ENCODE results near the gene ZNF474. TPM values are rescaled to one million over a fixed set of nuclear protein-coding genes. Genes with fewer than 3 reads are reported as not detected.

Gene ZNF474
- total RNA-seq, 1 experiment from 2014 or later: not detected

GRCh38 chr5:122162100-122162638 is 32.8 kb downstream of the ZNF474 start:
- TF ChIP-seq, protein P1, sequence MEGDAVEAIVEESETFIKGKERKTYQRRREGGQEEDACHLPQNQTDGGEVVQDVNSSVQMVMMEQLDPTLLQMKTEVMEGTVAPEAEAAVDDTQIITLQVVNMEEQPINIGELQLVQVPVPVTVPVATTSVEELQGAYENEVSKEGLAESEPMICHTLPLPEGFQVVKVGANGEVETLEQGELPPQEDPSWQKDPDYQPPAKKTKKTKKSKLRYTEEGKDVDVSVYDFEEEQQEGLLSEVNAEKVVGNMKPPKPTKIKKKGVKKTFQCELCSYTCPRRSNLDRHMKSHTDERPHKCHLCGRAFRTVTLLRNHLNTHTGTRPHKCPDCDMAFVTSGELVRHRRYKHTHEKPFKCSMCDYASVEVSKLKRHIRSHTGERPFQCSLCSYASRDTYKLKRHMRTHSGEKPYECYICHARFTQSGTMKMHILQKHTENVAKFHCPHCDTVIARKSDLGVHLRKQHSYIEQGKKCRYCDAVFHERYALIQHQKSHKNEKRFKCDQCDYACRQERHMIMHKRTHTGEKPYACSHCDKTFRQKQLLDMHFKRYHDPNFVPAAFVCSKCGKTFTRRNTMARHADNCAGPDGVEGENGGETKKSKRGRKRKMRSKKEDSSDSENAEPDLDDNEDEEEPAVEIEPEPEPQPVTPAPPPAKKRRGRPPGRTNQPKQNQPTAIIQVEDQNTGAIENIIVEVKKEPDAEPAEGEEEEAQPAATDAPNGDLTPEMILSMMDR (conservative IDR thresholded peaks at IDR 0.05; ENCODE audit: low read depth, low read length): no peak
- no peak for TF ChIP-seq EZH2 (IDR thresholded peaks at IDR 0.05; ENCODE audit: borderline replicate concordance, low read depth, low read length, poor library complexity, severe bottlenecking)
- no peak for DNase-seq (ENCODE audit: low spot score)
- Histone ChIP-seq H3K4me1 (ENCODE audit: insufficient read depth, low read length, poor library complexity, severe bottlenecking) (peaks cover 15% of the 10 kb centered on the region), H3K36me3 (ENCODE audit: insufficient read depth, low read length, poor library complexity, severe bottlenecking) (no peaks in the 10 kb centered on the region), H3K27ac (ENCODE audit: low read depth, low read length, poor library complexity, severe bottlenecking) (no peak overlapping the region), H3K4me3 (ENCODE audit: low read depth, low read length, poor library complexity, severe bottlenecking) (no peak overlapping the region), H3K27me3 (replicated peaks; ENCODE audit: insufficient read depth, low read depth, low read length, poor library complexity) (no peaks in the 10 kb centered on the region), H3K9me3 (ENCODE audit: low read depth, low read length, poor library complexity, severe bottlenecking) (no peaks in the 10 kb centered on the region)
- CTCF ChIA-PET: no interaction called here
- POLR2A ChIA-PET (ENCODE audit: low non-redundant PET): no interaction called here
- intact Hi-C loops (cut with micrococcal nuclease; ENCODE audit: unreplicated experiment): no loop called here
- no TSS peak for BruUV-seq (replicated peaks)

DNA sequence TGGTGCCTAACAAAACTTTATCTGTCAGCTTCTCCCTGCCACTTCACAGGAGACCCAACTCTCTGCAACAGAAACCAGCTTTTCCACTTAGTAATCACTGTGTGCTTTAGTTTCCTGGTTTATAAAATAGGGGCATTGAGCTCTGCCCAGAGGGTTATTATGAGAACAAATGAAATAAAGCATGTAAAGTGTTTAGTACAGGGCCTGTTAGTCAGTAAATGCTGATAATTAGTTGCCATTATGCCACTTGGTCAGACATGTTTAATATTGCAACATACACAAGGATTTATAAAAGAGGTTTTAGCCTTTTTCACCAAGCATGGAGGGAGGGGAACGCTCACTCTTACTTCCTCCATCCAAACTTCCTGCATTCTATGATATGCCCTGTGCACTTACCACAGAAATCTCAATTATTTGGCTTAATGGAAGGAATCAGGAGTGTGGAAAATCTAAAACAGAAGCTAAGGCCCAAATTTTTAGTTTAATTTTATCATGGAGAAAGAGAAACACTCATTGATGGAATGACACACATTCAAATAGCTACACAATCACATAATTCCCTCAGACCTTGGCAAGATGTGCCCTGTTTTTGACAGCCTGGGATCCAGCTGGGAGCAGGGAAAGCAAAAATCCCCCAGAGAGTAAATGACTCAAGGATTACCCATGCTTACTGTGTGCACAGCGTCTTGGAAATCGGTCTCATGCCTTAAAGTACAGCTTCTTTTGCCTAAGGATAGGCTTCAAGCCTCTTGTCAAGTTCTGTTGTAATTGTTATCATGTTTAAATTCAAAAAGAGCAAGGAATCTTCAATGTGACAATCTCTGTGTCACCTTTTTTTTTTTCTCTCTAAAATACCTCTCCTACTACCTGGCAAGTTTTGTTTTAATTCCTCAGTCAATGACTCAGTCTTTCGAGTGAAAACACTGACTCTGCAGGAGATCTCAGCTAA is 34.0 kb downstream of the ZNF474 start:
- H3K36me3 ChIP-seq (ENCODE audit: insufficient read depth, low read length, poor library complexity, severe bottlenecking): no peaks in the 10 kb centered on the region
- ChIA-PET CTCF (interaction anchor here (0.7 to 1.0 kb wide), 2 partner anchors 9 to 263 kb away, joined by 5 read pairs; no protein-coding TSS in a partner anchor), POLR2A (ENCODE audit: low non-redundant PET) (interaction anchor here (0.5 to 0.7 kb wide), 2 partner anchors 682 to 920 kb away, joined by 6 to 7 read pairs; partner anchors contain the start of gene SNX24)
- intact Hi-C loops (cut with micrococcal nuclease; ENCODE audit: unreplicated experiment): loop anchor here (1.0 kb wide), 1 partner anchor 74 kb away; no protein-coding TSS in a partner anchor
- TF ChIP-seq EZH2 (IDR thresholded peaks at IDR 0.05; ENCODE audit: borderline replicate concordance, low read depth, low read length, poor library complexity, severe bottlenecking): no peak
- no peaks in the 10 kb centered on the region for H3K9me3 ChIP-seq (ENCODE audit: low read depth, low read length, poor library complexity, severe bottlenecking)
- peaks cover 15% of the 10 kb centered on the region for H3K4me1 ChIP-seq (ENCODE audit: insufficient read depth, low read length, poor library complexity, severe bottlenecking)
- H3K27ac ChIP-seq (ENCODE audit: low read depth, low read length, poor library complexity, severe bottlenecking): peak overlapping the region; percentile 42
- peak; percentile 87 for DNase-seq (ENCODE audit: low spot score)
- BruUV-seq (replicated peaks): no TSS peak
- H3K4me3 ChIP-seq (ENCODE audit: low read depth, low read length, poor library complexity, severe bottlenecking): no peak overlapping the region
- no peaks in the 10 kb centered on the region for H3K27me3 ChIP-seq (replicated peaks; ENCODE audit: insufficient read depth, low read depth, low read length, poor library complexity)

- Histone ChIP-seq H3K36me3 (ENCODE audit: insufficient read depth, low read length, poor library complexity, severe bottlenecking) (no peaks in the 10 kb centered on the region), H3K4me1 (ENCODE audit: insufficient read depth, low read length, poor library complexity, severe bottlenecking) (peaks cover 15% of the 10 kb centered on the region), H3K9me3 (ENCODE audit: low read depth, low read length, poor library complexity, severe bottlenecking) (no peaks in the 10 kb centered on the region), H3K27me3 (replicated peaks; ENCODE audit: insufficient read depth, low read depth, low read length, poor library complexity) (no peaks in the 10 kb centered on the region), H3K27ac (ENCODE audit: low read depth, low read length, poor library complexity, severe bottlenecking) (peak overlapping the region; percentile 42), H3K4me3 (ENCODE audit: low read depth, low read length, poor library complexity, severe bottlenecking) (no peak overlapping the region)
- ChIA-PET POLR2A (ENCODE audit: low non-redundant PET) (no interaction called here), CTCF (interaction anchor here (1.0 kb wide), 1 partner anchor 10 kb away, joined by 5 read pairs; no protein-coding TSS in a partner anchor)
- TF ChIP-seq EZH2 (IDR thresholded peaks at IDR 0.05; ENCODE audit: borderline replicate concordance, low read depth, low read length, poor library complexity, severe bottlenecking): no peak
- TF ChIP-seq, protein P1 (conservative IDR thresholded peaks at IDR 0.05; ENCODE audit: low read depth, low read length): no peak
- no peak for DNase-seq (ENCODE audit: low spot score)
- intact Hi-C loops (cut with micrococcal nuclease; ENCODE audit: unreplicated experiment): no loop called here
- no TSS peak for BruUV-seq (replicated peaks)
Measured at GRCh38 chr5:122164070-122164435, 34.7 kb downstream of the ZNF474 start.

Measured in A673 (cell line).